Measurements from ENCODE around the gene ZFR2. TPM values are rescaled to one million over a fixed set of nuclear protein-coding genes. Genes with fewer than 3 reads are reported as not detected.

ZFR2 gene
- total RNA-seq, 1 experiment from 2014 or later = not detected

GRCh38 chr19:3782903-3783302, 85.9 kb downstream of the ZFR2 start:
- Histone ChIP-seq H3F3A (ENCODE audit: low read length, unreplicated experiment) (no peaks in the 10 kb centered on the region), H3K79me2 (ENCODE audit: low read length) (no peaks in the 10 kb centered on the region), H3K27me3 (ENCODE audit: low read length) (no peaks in the 10 kb centered on the region), H3K4me1 (ENCODE audit: insufficient read depth, low read length) (no peaks in the 10 kb centered on the region), H3K9me2 (replicated peaks; ENCODE audit: low read length) (no peaks in the 10 kb centered on the region), H2AFZ (ENCODE audit: low read length) (no peak overlapping the region), H3K4me2 (ENCODE audit: low read length) (no peak overlapping the region), H3K36me3 (ENCODE audit: low read depth, low read length) (no peaks in the 10 kb centered on the region), H3K9me3 (ENCODE audit: low read length) (0 out of 2 replicates have a peak, but pooled peaks cover 13% of the 10 kb centered on the region), H4K20me1 (ENCODE audit: low read length) (no peaks in the 10 kb centered on the region), H3K4me3 (ENCODE audit: low read length) (no peak overlapping the region), H3K27ac (ENCODE audit: low read length) (no peak overlapping the region), H3K9ac (ENCODE audit: low read length) (no peak overlapping the region)
- ATAC-seq (no peak), DNase-seq (no peak)
- intact Hi-C loops (cut with micrococcal nuclease) = no loop called here
- TF ChIP-seq EZH2phosphoT487 (IDR thresholded peaks at IDR 0.05; ENCODE audit: borderline replicate concordance, low read length) = no peak
- no peak for TF ChIP-seq CTCF (conservative IDR thresholded peaks at IDR 0.05; ENCODE audit: low read depth, low read length)
- no peak for TF ChIP-seq EZH2 (IDR thresholded peaks at IDR 0.05; ENCODE audit: low read length, unreplicated experiment)
- CTCF ChIA-PET = no interaction called here
- BruUV-seq (replicated peaks) = no TSS peak
- POLR2A ChIA-PET (ENCODE audit: unreplicated experiment) = no interaction called here

GRCh38 chr19:3782330-3782729, 86.5 kb downstream of the ZFR2 start:
- H4K20me1 ChIP-seq (ENCODE audit: low read length) = no peaks in the 10 kb centered on the region
- no peak overlapping the region for H3K27ac ChIP-seq (ENCODE audit: low read length)
- no peak for TF ChIP-seq EZH2phosphoT487 (IDR thresholded peaks at IDR 0.05; ENCODE audit: borderline replicate concordance, low read length)
- TF ChIP-seq CTCF (conservative IDR thresholded peaks at IDR 0.05; ENCODE audit: low read depth, low read length) = no peak
- no peak for TF ChIP-seq EZH2 (IDR thresholded peaks at IDR 0.05; ENCODE audit: low read length, unreplicated experiment)
- H3F3A ChIP-seq (ENCODE audit: low read length, unreplicated experiment) = no peaks in the 10 kb centered on the region
- no peak overlapping the region for H3K9ac ChIP-seq (ENCODE audit: low read length)
- ChIA-PET POLR2A (ENCODE audit: unreplicated experiment) (no interaction called here), CTCF (no interaction called here)
- H3K4me2 ChIP-seq (ENCODE audit: low read length) = no peak overlapping the region
- no peaks in the 10 kb centered on the region for H3K79me2 ChIP-seq (ENCODE audit: low read length)
- H3K9me2 ChIP-seq (replicated peaks; ENCODE audit: low read length) = no peaks in the 10 kb centered on the region
- H3K9me3 ChIP-seq (ENCODE audit: low read length) = 0 out of 2 replicates have a peak, but pooled peaks cover 13% of the 10 kb centered on the region
- DNase-seq (no peak), ATAC-seq (no peak)
- H3K4me1 ChIP-seq (ENCODE audit: insufficient read depth, low read length) = no peaks in the 10 kb centered on the region
- H3K4me3 ChIP-seq (ENCODE audit: low read length) = no peak overlapping the region
- intact Hi-C loops (cut with micrococcal nuclease) = no loop called here
- no peaks in the 10 kb centered on the region for H3K36me3 ChIP-seq (ENCODE audit: low read depth, low read length)
- H3K27me3 ChIP-seq (ENCODE audit: low read length) = no peaks in the 10 kb centered on the region
- no TSS peak for BruUV-seq (replicated peaks)
- H2AFZ ChIP-seq (ENCODE audit: low read length) = no peak overlapping the region

- Histone ChIP-seq H3K9me3 (ENCODE audit: low read length) (0 out of 2 replicates have a peak, but pooled peaks cover 13% of the 10 kb centered on the region), H3K27ac (ENCODE audit: low read length) (no peak overlapping the region), H3K4me2 (ENCODE audit: low read length) (no peak overlapping the region), H3K9ac (ENCODE audit: low read length) (no peak overlapping the region), H2AFZ (ENCODE audit: low read length) (no peak overlapping the region), H3K79me2 (ENCODE audit: low read length) (no peaks in the 10 kb centered on the region), H3K9me2 (replicated peaks; ENCODE audit: low read length) (no peaks in the 10 kb centered on the region), H3K4me1 (ENCODE audit: insufficient read depth, low read length) (no peaks in the 10 kb centered on the region), H3K27me3 (ENCODE audit: low read length) (no peaks in the 10 kb centered on the region), H3K36me3 (ENCODE audit: low read depth, low read length) (no peaks in the 10 kb centered on the region), H3K4me3 (ENCODE audit: low read length) (no peak overlapping the region), H4K20me1 (ENCODE audit: low read length) (no peaks in the 10 kb centered on the region), H3F3A (ENCODE audit: low read length, unreplicated experiment) (no peaks in the 10 kb centered on the region)
- ChIA-PET CTCF (no interaction called here), POLR2A (ENCODE audit: unreplicated experiment) (no interaction called here)
- no peak for ATAC-seq
- no peak for DNase-seq
- BruUV-seq (replicated peaks) = no TSS peak
- TF ChIP-seq EZH2 (IDR thresholded peaks at IDR 0.05; ENCODE audit: low read length, unreplicated experiment) (no peak), EZH2phosphoT487 (IDR thresholded peaks at IDR 0.05; ENCODE audit: borderline replicate concordance, low read length) (no peak), CTCF (conservative IDR thresholded peaks at IDR 0.05; ENCODE audit: low read depth, low read length) (no peak)
- intact Hi-C loops (cut with micrococcal nuclease) = no loop called here
Observed at GRCh38 chr19:3781603-3782002, 87.2 kb downstream of the ZFR2 start.
